HG02571 (cell line): ENCODE data around the gene AUTS2.

ENCODE experiments used
- ATAC-seq: cut with Tn5 transposase; IDR thresholded peaks from one replicate; pipeline ENCODE4 v1.9.1; 2021; ENCODE audit warnings: mild to moderate bottlenecking, moderate library complexity; ENCODE audit not compliant: unreplicated experiment

Gene AUTS2

GRCh38 chr7:69622014-69622835 lies 23.9 kb downstream of the AUTS2 start:
- ATAC-seq: no peak

DNA sequence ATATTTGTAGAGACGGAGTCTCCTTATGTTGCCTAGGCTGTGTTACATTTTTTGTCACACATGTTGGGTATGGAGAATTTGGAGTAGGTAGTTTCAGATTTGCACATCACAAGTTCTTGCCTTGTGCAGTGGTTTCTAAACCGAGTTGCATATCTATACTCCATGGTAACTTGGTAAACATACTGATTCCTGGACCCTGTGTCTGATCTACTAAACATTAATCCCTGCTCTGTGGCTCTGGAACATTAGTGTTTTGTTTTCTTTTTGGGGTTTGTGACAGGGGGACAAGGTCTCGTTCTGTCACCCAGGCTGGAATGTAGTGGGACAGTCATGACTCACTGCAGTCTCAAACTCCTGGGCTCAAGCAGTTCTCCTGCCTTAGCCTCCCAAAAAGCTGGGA lies 24.7 kb downstream of the AUTS2 start:
- ATAC-seq: no peak

- no peak for ATAC-seq
These were observed 26.4 kb downstream of the AUTS2 start for GRCh38 chr7:69624435-69625230.

GRCh38 chr7:69625238-69625637 lies 27.0 kb downstream of the AUTS2 start:
- no peak for ATAC-seq

DNA sequence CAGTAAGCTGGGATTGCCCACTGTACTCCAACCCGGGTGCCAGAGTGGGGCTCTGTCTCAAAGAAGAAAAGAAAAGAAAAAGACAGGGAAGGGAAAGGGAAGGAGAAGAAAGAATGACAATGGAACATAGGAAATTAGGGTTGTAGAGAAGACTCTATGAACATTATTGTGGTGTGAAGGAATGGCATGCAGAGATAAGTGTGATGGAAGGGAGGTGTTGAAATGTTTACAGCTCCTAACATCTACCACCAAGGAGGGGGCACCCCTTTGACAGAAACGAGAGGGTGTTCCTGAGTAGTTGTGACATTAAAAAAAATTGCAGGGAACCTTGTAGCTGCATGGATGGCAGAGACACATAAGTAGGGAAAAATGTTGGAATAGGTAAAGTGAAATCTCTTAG lies 27.5 kb downstream of the AUTS2 start:
- ATAC-seq: no peak

DNA sequence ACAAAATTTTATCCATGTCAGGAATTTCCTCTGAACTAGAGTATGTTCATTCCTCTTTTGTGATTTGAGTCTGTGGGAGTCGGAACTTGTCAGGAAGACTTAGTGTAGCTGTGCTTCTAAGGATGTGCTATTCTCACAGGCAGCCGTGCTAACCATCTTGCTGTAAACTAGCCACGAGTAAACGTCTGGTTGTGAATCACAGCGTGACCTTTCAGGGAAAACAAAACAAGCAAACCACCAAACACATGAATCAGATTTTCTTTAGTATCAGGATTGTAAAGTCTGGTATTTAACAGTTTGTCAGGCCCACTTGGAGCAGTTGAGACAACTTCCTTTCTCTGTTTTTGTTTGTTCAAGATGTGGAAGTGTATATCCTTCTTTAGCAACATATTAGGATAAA lies 32.0 kb downstream of the AUTS2 start:
- no peak for ATAC-seq

DNA sequence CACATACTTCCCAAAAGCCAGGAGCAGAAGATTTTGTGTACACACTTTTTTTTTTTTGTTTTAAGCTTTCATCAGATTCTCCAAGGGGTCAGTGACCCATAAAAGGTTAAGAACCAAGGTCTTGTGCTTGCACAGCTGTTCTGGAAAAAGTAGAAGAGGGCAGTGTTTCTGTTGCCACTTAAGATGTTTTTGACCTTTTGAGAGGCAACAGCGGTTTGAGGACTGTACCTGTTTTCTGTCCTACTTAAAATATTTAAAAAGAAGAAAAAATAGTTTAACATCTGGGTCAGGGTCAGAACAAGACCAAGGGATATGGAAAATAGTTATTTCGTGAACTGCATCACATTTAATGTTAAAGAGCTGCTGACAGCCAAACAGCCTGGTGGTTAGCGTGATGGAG lies 32.9 kb downstream of the AUTS2 start:
- no peak for ATAC-seq

DNA sequence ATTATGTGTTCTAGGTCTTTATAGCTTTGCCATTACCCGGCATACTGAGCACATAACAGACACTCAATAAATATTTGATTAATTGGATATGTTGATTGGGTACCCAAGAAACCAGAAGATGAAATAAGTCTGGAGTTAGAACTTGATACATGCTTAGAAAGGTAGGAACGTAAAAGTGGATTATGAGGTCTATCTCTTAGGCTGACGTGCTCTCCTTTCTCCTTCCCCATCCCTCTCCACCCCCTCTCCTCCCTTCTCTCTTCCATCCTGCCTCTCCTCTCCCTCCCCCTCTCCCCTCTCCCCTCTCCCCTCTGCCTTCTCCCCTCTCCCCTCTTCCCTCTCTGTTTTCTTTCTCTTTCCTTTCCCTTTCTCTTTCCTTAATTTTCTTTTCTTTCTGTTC lies 34.0 kb downstream of the AUTS2 start:
- ATAC-seq: no peak

GRCh38 chr7:69633122-69633831 lies 35.0 kb downstream of the AUTS2 start:
- no peak for ATAC-seq

DNA sequence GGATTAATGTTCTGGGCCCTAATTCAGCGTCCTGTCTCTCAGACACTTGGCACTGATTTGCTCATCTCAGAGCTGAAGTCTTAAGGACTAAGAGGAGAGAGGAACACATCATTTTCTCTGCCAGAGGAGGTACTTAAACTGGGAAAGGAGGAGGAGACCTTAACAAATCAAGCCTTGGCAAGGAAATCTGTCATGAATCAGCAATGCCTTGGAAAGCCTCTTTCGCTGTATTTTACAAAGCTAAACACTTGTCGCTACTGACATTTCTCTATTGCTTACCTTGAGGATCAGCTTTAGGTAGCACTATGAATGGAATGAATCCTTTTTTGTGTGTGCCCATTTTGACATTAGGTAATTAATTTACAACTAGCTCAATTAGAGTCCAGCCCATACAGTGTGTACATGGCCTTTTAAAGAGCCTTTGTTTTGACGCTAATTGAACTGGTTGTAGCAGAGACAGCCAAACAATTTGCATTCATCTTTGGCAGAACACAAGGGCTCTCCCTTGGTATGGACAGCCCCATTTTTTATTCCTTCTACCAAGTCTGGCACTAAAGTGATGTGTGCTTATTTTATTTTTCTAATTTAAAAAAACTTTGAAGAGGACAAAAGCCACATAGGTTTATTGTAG lies 37.4 kb downstream of the AUTS2 start:
- ATAC-seq: no peak

DNA sequence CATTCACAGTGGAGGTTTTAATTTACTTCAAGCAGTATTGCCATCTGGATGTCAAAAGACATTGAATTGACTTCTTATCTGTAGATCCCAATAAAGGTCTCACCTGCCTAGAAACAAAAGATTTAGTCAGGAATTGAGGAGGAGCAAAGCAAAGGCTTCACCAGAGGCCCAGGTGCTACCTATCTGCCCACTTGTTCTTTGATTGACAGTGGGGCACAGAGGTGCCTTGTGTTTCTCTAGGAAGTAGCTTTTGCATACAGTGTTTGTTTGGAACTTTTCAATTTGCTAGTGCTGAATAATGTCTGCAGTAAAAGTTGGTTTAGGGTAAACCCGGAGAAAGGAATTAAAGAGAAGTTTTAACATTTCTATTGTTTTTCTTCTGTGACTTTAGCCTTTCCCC lies 40.4 kb downstream of the AUTS2 start:
- no peak for ATAC-seq

DNA sequence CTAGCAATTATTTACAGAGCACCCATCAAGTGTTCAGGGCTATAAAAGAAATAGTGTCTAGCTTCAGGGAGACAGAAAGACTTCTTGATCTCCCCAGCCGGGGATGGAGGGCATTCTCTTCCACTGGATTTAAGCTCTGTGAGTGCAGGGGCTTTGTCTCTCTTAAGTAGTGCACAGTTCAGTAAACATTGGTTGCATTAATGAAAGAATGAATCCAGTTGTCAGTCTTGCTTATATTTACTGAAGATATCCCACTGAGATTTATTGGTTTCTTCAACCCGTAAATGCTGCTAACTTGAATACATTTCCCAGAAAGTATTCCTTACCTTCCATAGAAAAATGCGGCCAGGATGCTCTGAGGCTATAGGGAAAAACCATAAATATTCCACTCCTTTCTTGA lies 41.9 kb downstream of the AUTS2 start:
- no peak for ATAC-seq

DNA sequence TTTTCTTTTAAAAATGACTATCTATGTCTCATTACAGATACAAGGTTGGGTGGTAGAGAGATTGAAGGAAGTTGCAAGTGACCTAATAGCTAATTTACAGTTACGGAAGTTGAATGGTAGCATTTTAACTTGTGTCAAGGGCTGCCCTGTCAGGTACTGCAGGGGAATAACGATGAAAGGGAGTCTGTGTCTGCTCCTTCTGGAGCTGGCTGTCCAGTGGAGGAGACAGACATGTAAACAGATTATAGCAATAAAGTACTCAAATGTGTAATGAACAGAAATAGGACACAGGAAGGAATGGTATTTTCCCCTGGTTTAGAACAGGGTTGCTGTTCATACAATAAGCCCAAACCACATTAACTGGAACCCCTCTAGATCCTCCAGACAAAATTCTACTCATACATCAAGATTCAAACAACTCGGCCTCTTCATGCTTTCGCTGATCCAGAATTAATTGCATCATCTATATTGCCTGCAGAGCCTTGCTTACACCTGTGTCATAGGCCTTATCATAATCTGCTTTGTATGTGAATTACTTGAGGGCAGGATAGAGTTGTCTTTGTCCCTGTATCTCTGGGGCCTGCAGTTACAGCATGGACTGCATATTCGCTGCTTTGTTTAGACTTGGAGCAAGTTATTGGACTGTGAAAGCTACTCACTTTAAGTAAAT lies 42.8 kb downstream of the AUTS2 start:
- no peak for ATAC-seq

GRCh38 chr7:69643265-69643664 lies 45.0 kb downstream of the AUTS2 start:
- ATAC-seq: no peak

DNA sequence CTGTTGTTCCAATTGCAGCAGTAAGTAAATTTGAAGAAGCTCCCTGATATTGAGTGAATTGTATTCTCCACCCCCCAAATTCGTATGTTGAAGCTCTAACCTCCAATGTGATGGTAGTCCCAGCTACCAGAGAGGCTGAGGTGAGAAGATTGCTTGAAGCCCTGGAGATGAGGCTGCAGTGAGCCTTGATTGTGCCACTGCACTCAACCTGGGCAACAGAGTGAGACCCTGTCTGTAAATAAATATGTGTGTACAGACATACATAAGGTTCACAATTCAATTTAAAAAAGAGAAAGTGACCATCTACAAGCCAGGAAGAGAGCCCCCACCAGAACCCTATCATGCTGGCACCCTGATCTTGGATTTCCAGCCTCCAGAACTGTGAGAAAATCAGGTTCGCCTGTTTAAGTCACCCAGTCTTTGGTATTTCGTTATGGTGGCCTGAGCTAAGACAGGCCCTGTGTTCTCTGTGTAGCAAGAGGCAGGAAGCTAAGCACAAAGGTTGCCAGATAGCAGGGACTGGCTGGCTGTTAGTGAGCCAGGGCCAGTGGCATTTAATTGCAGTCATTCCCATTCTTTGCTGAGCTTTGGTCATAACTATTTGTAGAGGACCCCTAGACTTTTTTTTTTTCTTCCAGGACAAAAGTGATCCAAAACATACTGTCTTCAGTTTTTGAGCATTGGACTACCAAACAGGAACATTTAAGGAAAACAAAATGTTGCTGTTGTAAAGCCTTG lies 45.6 kb downstream of the AUTS2 start:
- no peak for ATAC-seq

- ATAC-seq: no peak
These were observed 47.4 kb downstream of the AUTS2 start for GRCh38 chr7:69645683-69646082.

DNA sequence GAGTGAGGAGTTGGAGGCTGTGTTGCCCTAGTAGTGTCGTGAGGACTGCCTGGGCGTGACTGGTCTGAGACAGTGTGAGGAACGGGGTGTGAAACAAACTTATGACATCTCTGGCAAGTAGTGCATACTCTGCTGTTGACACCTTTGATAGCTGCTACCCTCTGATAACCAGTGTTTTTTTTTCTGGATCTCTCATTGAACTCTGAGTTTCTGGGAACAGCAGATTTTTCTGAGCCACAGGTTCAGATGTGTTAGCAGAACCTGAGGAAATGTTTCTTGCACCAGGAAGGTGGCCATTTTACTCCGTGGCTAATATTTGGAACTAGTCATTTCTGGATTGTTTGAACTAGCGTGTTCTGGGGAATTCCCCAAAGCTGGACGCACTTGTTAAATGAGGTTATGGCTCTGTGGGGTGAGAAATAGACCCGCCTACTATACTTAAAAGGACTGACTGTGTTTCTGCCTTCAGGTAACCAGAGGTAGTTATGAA lies 52.9 kb downstream of the AUTS2 start:
- peak; percentile 76 for ATAC-seq

DNA sequence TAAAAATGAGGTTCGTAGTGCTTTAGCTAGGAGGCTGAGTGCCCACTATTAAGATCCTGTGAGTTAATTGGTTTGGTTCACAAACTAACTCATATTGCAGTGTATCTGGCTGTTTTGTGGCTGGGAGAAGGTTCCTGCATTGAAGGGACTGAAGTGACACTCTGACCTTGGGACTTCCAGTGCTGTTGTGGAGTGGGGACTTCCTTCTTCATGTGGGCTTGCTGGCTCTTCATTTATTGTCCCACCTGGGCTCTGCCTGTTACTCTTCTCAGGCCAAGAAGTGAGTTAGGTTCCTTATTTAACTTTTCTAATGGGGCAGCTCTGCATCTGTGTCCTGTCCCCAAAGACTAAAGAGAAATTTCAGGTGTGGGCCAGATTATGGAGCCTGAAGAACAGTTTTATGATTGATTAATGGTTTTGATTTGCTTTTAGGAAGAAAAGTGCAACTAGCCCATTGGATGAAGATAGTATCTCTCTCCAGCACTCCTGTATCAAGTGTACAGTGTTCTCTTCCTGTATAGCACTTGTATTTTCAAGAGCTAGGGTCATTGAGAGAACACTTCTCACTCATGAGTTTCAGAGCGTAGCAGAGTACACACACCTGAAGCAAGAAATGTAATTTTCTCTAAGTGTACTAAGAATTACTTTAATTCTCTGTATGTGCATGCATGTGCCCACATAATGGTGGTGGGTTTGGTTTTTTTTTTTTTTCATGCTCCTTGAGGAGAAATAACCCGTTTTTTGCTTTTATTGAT lies 54.8 kb downstream of the AUTS2 start:
- ATAC-seq: no peak

GRCh38 chr7:69653806-69654205 lies 55.5 kb downstream of the AUTS2 start:
- no peak for ATAC-seq
